Endothelial cell of umbilical vein (primary cell): ENCODE data around the gene TEX28. TPM values are rescaled to one million over a fixed set of nuclear protein-coding genes. Genes with fewer than 3 reads are reported as not detected.

Experiments used
- BruUV-seq: library from RNA; stranded (reverse); fragments of 400-500 nt; replicated peaks from 2 replicates; lab custom pipeline; 2021; lab: Mats Ljungman, UMichigan
- CTCF ChIA-PET: fragments of 300-600, 350-600 bp; sonication (Branson Sonifier 250); formaldehyde crosslinking; loops from one replicate; lab custom pipeline; 2021; ENCODE audit warnings: antibody characterized with exemption, inconsistent platforms; lab: Charles Lee
- POLR2A ChIA-PET: fragments of 300-600, 350-600 bp; sonication (Branson Sonifier 250); formaldehyde crosslinking; loops from one replicate; lab custom pipeline; 2021; ENCODE audit warnings: antibody characterized with exemption, inconsistent platforms; lab: Charles Lee
- DNase-seq: peaks from one replicate; pipeline ENCODE4 v3.0.0-alpha.2; 2011; ENCODE audit warnings: low read depth, low spot score
- FAIRE-seq: peaks from 2 replicates; lab custom pipeline; 2011; peaks lifted over from hg19 to GRCh38; lab: Jason Lieb, UNC
- H2AFZ ChIP-seq: 2 replicates; pipeline ENCODE4 v1.6.0; 2012; ENCODE audit warnings: low read depth, low read length, control low read depth, inconsistent platforms
- H3K27ac ChIP-seq: 2 replicates; pipeline ENCODE4 v1.5.1; 2011; ENCODE audit warnings: low read depth, mild to moderate bottlenecking, control low read depth, low read length, moderate library complexity; ENCODE audit not compliant: insufficient read depth
- H3K27me3 ChIP-seq, 2 experiments: 2 replicates each; pipeline versions ENCODE4 v1.6.0 to v1.6.1; 2011; ENCODE audit warnings: low read length in 2 of 2, mixed read lengths in 1 of 2; ENCODE audit not compliant: control insufficient read depth in 2 of 2, insufficient read depth in 2 of 2
- H3K36me3 ChIP-seq, 2 experiments: 2 replicates in 1 of 2; 3 replicates in 1 of 2; pipeline ENCODE4 v1.5.1; 2011; ENCODE audit warnings: low read length in 2 of 2, mild to moderate bottlenecking in 1 of 2, moderate library complexity in 1 of 2; ENCODE audit not compliant: control insufficient read depth in 2 of 2, insufficient read depth in 2 of 2; ENCODE audit errors: extremely low read depth in 1 of 2
- H3K4me1 ChIP-seq: 3 replicates; pipeline ENCODE4 v1.5.1; 2011; ENCODE audit warnings: mild to moderate bottlenecking, low read length; ENCODE audit not compliant: control insufficient read depth, insufficient read depth; ENCODE audit errors: extremely low read depth
- H3K4me2 ChIP-seq: 2 replicates; pipeline ENCODE4 v1.6.1; 2011; ENCODE audit warnings: low read length, control low read depth, mixed read lengths; ENCODE audit not compliant: insufficient read depth
- H3K4me3 ChIP-seq, 3 experiments: fragments of 200-600 bp in 1 of 3; sonication (generic), shearing (Covaris generic) in 1 of 3; replicated peaks in 1 of 3; 2 replicates each; pipeline ENCODE4 v1.5.1; 2011 to 2016; ENCODE audit warnings: control low read depth in 3 of 3, low read length in 3 of 3, mild to moderate bottlenecking in 2 of 3, inconsistent platforms in 1 of 3, low read depth in 1 of 3, moderate library complexity in 1 of 3; ENCODE audit not compliant: insufficient read depth in 1 of 3
- H3K79me2 ChIP-seq: 2 replicates; pipeline ENCODE4 v1.6.0; 2012; ENCODE audit warnings: low read length, inconsistent platforms; ENCODE audit not compliant: control insufficient read depth, insufficient read depth
- H3K9ac ChIP-seq: replicated peaks from 2 replicates; pipeline ENCODE3; 2011; ENCODE audit warnings: low read length, control low read depth; ENCODE audit not compliant: insufficient read depth; ENCODE audit errors: extremely low read depth
- H3K9me1 ChIP-seq: replicated peaks from 3 replicates; pipeline ENCODE4 v1.6.0; 2011; ENCODE audit warnings: mild to moderate bottlenecking, low read length; ENCODE audit not compliant: control insufficient read depth, insufficient read depth; ENCODE audit errors: extremely low read depth
- H3K9me3 ChIP-seq: replicated peaks from 2 replicates; pipeline ENCODE4 v1.5.1; 2012; ENCODE audit warnings: low read length, inconsistent platforms; ENCODE audit not compliant: control insufficient read depth, insufficient read depth
- H4K20me1 ChIP-seq: replicated peaks from 2 replicates; pipeline ENCODE3; 2011; ENCODE audit warnings: mild to moderate bottlenecking, low read length; ENCODE audit not compliant: control insufficient read depth, insufficient read depth; ENCODE audit errors: extremely low read depth
- EZH2 ChIP-seq: IDR thresholded peaks from 2 replicates; pipeline ENCODE4 v1.6.1; 2012; ENCODE audit warnings: borderline replicate concordance, low read depth, mild to moderate bottlenecking, moderate library complexity, low read length, inconsistent platforms; ENCODE audit not compliant: severe bottlenecking
- FOS ChIP-seq: IDR thresholded peaks from 2 replicates; pipeline ENCODE4 v1.6.1; 2011; ENCODE audit warnings: mild to moderate bottlenecking, low read length, moderate library complexity, borderline replicate concordance; ENCODE audit not compliant: insufficient read depth
- GATA2 ChIP-seq: IDR thresholded peaks from 2 replicates; pipeline ENCODE4 v1.7.0; 2011; ENCODE audit warnings: low read depth, mild to moderate bottlenecking, moderate library complexity, mixed read lengths, low read length; ENCODE audit not compliant: insufficient read length, insufficient read depth
- JUN ChIP-seq: IDR thresholded peaks from 2 replicates; pipeline ENCODE4 v1.6.1; 2011; ENCODE audit warnings: borderline replicate concordance, low read depth; ENCODE audit not compliant: insufficient read length, insufficient read depth
- MAX ChIP-seq: IDR thresholded peaks from 2 replicates; pipeline ENCODE4 v1.6.1; 2011; ENCODE audit not compliant: insufficient read depth, insufficient read length
- MYC ChIP-seq: IDR thresholded peaks from one replicate; pipeline ENCODE4 v1.6.1; 2011; ENCODE audit warnings: mild to moderate bottlenecking, low read depth, low read length
- POLR2A ChIP-seq: IDR thresholded peaks from 2 replicates; pipeline ENCODE4 v1.6.1; 2012; ENCODE audit warnings: low read depth, mild to moderate bottlenecking, control low read depth, low read length
- POLR2AphosphoS5 ChIP-seq: IDR thresholded peaks from 2 replicates; pipeline ENCODE4 v1.6.1; 2012; ENCODE audit warnings: low read depth, mild to moderate bottlenecking, control low read depth, low read length, moderate library complexity; ENCODE audit not compliant: insufficient read depth
- dilution Hi-C: fragments of 300-500 bp; cut with MboI; formaldehyde crosslinking; loops from one replicate; pipeline ENCODE4 v1.15.0; 2019; ENCODE audit warnings: low sequenced_read_pairs; ENCODE audit not compliant: extremely low pct_ligation_motif_present
- intact Hi-C: fragments of 100-400 bp; cut with micrococcal nuclease; formaldehyde crosslinking; loops from one replicate; pipeline ENCODE4 v1.10.0; 2022
- polyA plus RNA-seq, 4 experiments: library from polyadenylated mRNA; depleted of rRNA in 3 of 4; stranded (reverse) in 3 of 4; unstranded in 1 of 4; fragments of >200 nt; gene quantifications; 2 replicates each; pipeline versions ENCODE4 v1.2.1 to v1.2.3, GENCODE V29; 2011 to 2012; ENCODE audit warnings: missing spikeins in 1 of 4
- total RNA-seq: library from RNA; stranded (reverse); gene quantifications from 2 replicates; pipeline ENCODE4 v1.2.3, GENCODE V29; 2021
- TF ChIP-seq, protein P1 (sequence below), 2 donors: IDR thresholded peaks; 1 replicate in 1 of 2; 2 replicates in 1 of 2; pipeline ENCODE4 v1.5.1; 2011; ENCODE audit warnings: low read length in 2 of 2, mild to moderate bottlenecking in 2 of 2, moderate library complexity in 2 of 2, control low read depth in 1 of 2, inconsistent platforms in 1 of 2, low read depth in 1 of 2; ENCODE audit not compliant: insufficient read depth in 1 of 2; ENCODE audit errors: extremely low read depth in 1 of 2

Gene TEX28
- total and polyA plus RNA-seq, 2 donors (not counting 3 experiments of a cell fraction or from before 2014, with no cell fraction given) = not detected

GRCh38 chrX:154304846-154305245 is 9.9 kb upstream of the TEX28 start:
- DNase-seq (no peak), FAIRE-seq (peak; percentile 52)
- ChIA-PET CTCF (interaction anchor here (1.0 kb wide), 1 partner anchor 168 kb away, joined by 4 read pairs; no protein-coding TSS in a partner anchor), POLR2A (no interaction called here)
- Histone ChIP-seq H3K4me1 (no peaks in the 10 kb centered on the region), H3K9me1 (no peaks in the 10 kb centered on the region), H4K20me1 (no peaks in the 10 kb centered on the region), H3K79me2 (no peaks in the 10 kb centered on the region), H3K4me3 (no peak overlapping the region), H3K27ac (no peak overlapping the region), H3K36me3 (no peaks in the 10 kb centered on the region), H3K27me3 (no peaks in the 10 kb centered on the region), H3K9ac (no peak overlapping the region), H3K9me3 (no peaks in the 10 kb centered on the region), H3K4me2 (no peak overlapping the region), H2AFZ (no peak overlapping the region)
- dilution Hi-C loops (no loop called here), intact Hi-C loops (no loop called here)
- TF ChIP-seq FOS (no peak), MYC (no peak), GATA2 (no peak), EZH2 (no peak), MAX (no peak), JUN (no peak), POLR2AphosphoS5 (no peak), POLR2A (no peak)
- TF ChIP-seq, protein P1, sequence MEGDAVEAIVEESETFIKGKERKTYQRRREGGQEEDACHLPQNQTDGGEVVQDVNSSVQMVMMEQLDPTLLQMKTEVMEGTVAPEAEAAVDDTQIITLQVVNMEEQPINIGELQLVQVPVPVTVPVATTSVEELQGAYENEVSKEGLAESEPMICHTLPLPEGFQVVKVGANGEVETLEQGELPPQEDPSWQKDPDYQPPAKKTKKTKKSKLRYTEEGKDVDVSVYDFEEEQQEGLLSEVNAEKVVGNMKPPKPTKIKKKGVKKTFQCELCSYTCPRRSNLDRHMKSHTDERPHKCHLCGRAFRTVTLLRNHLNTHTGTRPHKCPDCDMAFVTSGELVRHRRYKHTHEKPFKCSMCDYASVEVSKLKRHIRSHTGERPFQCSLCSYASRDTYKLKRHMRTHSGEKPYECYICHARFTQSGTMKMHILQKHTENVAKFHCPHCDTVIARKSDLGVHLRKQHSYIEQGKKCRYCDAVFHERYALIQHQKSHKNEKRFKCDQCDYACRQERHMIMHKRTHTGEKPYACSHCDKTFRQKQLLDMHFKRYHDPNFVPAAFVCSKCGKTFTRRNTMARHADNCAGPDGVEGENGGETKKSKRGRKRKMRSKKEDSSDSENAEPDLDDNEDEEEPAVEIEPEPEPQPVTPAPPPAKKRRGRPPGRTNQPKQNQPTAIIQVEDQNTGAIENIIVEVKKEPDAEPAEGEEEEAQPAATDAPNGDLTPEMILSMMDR (IDR thresholded peaks at IDR 0.05; ENCODE audit: extremely low read depth in 1 of 2, insufficient read depth in 1 of 2, low read depth in 1 of 2, low read length in 2 of 2) = no peak
- no TSS peak for BruUV-seq
